Esophagus muscularis mucosa (tissue), 3 donors: ENCODE measurements around the gene PITX3.

Experiments
- CTCF ChIP-seq, 3 experiments: fragments of 200-600 bp in 2 of 3; fragments of 450-650 bp in 1 of 3; sonication (generic) in 2 of 3; IDR thresholded peaks; one replicate each; pipeline ENCODE4 v1.5.1; 2017 to 2019; ENCODE audit warnings: antibody characterized with exemption in 3 of 3, mild to moderate bottlenecking in 2 of 3, moderate library complexity in 1 of 3
- POLR2AphosphoS5 ChIP-seq, 2 donors: sonication (generic); formaldehyde crosslinking; IDR thresholded peaks; one replicate each; pipeline ENCODE4 v1.6.1; 2017; ENCODE audit warnings: antibody characterized with exemption in 2 of 2

- no peak for TF ChIP-seq CTCF (IDR thresholded peaks at IDR 0.05)
- no peak for TF ChIP-seq POLR2AphosphoS5 (IDR thresholded peaks at IDR 0.05)
Observed at GRCh38 chr10:102211615-102212299, 29.6 kb downstream of the PITX3 start.
